KBM-7 (cell line): Measurements from ENCODE around the gene NFIA.

Experiments used
- DNase-seq: peaks from one replicate; pipeline ENCODE4 v3.0.0-alpha.2; 2015
- in situ Hi-C: fragments of 300-500 bp; cut with MboI; formaldehyde crosslinking; loops from 2 replicates; pipeline ENCODE4 v1.14.3; 2020; ENCODE audit warnings: low sequenced_read_pairs, low pct_unique_long_range_greater_than_20kb, mixed read lengths

The NFIA gene

DNA sequence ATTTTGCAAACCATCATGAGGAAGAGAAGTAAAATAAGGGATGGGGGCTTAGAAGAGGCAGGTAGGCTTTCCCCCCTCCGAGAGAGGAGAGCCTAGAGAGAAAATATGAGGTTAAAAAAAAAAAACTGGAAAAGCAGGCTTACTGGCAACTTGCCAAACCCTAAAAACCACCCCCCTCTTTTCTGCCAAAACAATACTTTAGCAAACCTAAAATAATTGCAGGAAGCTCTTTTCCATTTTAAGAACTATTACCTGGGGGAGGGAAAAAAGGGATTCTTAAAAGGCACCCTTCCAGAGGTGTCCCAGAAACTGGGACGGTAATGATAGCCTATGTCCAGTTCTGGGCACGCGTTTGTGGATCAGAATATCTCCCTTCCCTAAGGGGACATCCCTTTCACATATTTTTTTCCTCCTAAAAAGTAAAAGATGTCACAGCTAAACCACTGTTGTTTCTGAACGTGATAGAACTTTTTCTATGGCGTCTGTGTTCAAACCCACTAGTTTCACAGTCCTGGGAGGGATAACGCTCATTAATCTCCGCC lies 1.1 kb upstream of the NFIA start:
- DNase-seq = peak; percentile 4
- in situ Hi-C loops = no loop called here

DNA sequence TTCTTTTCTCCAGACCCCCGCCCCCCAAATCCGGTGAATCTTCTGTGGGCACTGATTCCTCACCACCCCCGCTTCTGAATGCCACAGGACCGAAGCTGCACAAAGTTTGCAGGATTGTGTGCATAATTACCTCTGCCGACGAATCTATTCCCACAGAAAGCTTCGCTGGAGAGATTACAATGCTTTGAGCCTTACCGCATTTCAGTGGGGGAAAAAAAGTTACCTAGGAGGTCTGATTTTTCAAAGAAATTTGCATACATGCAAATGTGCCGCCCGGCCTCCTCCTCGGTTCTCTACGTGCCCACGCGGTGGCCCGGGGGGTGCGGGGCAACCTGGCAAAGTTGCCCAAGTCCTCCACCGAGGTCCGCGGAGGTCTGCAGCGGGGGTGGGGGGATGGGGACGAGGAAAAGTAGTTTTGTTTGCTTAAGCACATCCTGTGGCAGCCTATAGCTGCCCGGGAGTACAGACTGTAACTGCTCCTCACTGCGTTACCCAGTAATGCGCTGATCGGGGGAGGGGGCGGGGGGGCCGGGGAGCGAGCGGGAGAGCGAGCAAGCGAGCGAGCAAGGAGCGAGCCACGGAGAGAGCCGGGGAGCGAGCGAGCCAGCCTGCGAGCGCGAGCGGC lies 563 bp upstream of the NFIA start:
- peak; percentile 28 for DNase-seq
- in situ Hi-C loops = no loop called here

DNA sequence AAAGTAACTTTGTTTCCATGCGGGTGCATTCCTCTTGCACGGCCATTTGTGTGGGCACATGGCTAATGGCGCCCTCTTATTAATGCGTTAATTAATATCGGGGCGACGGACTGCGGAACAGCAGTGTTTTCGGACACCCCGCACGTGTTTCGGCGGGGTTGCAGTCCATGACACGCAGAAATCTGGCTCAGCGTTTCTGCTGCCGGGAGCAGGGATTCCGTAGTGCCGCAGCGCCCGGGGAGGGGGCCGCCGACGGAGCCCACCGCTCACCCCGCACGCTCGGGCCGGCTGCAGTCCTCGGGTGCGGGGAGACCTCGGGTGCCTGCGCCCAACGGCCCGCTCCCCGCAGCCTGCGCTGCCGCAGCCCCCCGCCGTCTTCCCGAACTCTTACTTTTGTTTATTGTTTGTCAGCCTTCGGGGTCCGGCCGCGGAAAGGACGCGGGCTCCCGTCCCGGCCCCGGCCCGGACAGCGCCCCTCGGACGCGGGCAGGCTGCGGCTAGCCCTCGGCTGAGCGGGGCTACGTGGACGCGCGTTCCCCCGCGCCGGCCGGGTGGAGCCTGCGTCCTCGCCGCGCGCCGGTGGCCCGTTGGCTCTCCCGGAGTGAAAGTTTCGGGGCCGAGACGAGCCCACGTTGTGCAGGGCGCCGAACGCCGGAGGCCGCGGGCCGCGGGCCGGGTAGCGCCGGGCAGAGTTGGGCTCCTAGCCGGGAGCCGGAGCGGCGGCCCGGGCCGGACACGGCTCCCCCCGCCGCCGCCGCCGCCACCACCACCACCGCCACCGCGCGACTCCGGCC lies 849 bp downstream of the NFIA start:
- DNase-seq = peak; percentile 15
- in situ Hi-C loops = no loop called here

DNA sequence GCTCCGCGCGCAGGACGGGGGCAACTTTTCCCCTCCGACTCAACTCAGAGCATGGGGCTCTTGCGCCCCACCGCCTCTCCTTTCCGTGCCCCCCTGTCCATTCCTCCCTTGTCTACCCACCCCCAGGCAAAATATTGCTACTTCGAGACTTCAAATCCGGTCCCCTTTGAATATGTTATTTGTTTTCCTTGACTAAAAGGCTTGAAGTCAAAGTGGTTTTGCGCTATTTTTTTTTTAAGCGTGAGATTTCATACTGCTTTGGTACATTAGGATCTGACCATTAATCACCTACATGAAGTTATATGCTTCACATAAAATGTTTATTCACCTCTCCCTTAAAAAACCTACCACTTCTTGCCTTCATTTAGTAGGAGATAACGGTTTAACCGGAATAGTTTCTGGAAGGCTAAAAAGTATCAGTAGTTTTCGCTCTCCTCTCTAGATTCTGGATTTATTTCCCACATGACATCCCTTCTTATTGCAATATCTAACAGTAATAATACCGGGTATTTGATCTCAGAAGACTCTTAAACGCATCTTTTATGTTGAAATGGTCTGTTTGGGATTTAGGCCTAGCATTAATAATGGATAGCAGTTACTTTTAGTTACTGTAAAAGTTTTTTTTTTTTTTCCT lies 1.6 kb downstream of the NFIA start:
- in situ Hi-C loops = no loop called here

DNA sequence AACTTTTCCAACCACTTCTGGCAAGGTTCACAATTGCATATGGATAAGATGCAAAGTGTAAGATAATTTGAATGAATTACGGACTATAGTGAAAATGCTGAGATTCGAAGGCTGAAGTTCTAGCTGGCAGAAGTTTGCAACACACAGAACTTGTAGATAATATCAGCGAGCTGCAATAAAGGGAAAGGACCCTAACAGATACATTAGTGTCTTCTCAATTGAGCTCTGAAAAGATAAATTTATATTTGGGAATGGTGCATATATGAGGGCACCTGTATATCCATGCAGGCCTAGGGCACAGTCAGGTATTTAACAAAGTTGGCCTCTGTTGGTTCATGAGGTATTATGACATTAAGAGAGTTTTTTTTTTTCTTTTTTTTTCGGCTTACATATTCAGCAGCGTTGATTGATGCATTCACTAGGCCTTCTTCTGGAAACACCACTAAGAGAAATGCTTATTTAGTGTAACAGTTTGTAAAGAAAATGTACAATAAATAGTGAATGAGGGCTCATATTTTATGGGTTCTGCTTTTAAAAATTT lies 2.2 kb downstream of the NFIA start:
- no peak for DNase-seq
- in situ Hi-C loops = no loop called here

More for the DNA sequence above, 1.6 kb downstream of the NFIA start:
- peak; percentile 13 for DNase-seq

DNA sequence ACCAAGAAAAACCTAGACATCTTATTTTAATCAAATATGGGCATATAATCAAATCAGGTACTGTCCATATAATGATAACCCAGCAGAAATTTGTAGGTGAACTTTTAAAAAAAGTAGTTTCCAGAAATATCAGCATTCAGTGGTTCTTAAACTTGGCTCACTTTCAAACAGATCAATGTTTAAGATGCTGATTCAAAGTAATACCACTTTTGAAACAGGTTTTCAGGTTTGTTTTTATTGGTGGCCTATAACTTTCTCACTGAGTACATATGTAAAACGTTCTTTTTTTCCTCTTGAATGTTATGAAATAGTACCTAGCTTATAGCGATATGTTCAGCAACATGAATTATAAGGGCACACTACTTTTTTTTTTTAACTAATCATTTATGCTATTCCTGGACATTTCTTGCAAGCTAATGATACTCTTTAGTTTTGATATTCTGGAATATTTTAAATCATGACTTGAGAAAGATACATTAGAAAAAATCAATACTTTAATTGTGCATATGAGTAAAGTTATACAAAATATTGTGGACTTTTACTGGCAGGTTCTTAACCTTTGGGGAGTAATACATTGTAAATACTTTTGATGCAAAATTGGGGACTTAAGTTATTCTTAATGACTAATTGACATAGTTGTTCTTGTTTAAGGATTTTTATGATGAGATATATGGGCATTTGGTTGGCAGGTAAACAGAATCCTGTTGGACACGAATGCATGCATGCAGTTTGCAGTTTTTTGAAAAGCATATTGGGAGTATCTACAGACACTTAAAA lies 3.0 kb downstream of the NFIA start:
- DNase-seq = no peak
- in situ Hi-C loops = no loop called here

DNA sequence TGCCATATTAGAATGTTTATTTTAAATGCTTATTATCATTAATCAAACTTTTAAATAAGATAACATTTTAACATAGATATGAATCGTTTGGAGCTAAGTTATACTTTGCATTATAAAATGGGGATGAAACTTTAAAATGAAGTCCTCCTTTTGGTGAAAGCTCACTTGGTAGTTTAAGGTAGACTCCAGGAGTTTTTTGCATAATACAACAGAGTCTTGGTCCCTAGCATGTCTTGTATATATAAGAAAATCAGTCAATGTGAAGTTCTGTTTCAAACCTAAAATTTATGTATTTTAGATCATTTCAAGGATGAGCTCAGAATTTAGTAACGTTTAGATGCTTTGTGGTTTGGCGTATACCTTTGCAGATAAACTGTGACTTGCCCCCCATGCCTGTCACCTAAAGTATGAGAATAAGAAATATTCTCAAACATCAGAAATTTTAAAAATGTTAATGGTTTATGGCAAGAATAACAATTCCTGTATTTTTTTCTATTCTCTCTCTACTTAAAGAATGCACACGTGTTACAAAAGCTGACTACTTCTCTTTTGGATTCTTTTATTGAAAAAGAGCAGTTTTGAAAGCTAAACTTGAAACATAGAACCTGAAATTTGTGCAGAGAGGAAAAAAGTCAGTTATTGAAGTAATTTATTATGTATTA lies 3.8 kb downstream of the NFIA start:
- in situ Hi-C loops = no loop called here
- DNase-seq = no peak

DNA sequence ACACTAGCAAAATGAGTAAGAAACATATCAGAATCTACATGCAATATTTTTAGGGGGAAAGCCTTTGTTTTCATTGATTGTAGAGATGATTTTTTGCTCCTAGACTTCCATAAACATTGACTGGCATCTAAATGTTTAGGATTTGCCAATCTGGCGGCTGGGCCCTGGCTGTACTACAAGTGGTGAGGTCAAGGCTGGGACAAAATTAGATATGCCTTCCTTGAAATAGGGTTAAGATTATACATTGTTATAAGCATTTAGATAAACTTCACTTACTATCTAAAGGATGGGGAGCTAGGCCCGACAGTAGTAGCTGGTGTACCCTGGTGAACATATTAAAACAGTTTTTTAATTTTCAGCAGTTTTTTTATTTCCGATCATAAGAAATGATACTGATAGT lies 5.2 kb downstream of the NFIA start:
- DNase-seq = no peak
- in situ Hi-C loops = no loop called here

DNA sequence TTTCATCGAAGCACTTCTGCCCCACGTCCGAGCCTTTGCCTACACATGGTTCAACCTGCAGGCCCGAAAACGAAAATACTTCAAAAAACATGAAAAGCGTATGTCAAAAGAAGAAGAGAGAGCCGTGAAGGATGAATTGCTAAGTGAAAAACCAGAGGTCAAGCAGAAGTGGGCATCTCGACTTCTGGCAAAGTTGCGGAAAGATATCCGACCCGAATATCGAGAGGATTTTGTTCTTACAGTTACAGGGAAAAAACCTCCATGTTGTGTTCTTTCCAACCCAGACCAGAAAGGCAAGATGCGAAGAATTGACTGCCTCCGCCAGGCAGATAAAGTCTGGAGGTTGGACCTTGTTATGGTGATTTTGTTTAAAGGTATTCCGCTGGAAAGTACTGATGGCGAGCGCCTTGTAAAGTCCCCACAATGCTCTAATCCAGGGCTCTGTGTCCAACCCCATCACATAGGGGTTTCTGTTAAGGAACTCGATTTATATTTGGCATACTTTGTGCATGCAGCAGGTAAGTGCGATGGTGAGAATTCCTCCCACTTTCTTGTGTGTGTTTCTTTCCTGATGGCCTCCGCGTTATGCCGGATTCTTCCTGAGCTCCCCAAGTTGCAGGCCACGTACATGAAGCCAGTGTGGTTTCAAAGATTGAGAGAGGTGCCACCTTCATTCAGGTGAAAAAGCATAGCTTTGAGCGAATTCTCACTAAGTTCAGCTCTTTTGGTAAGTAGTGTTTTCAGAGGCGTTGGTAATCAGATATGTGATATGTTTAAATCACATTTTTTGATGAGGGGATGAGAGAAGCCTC lies 6.0 kb downstream of the NFIA start:
- in situ Hi-C loops = no loop called here
- DNase-seq = no peak

DNA sequence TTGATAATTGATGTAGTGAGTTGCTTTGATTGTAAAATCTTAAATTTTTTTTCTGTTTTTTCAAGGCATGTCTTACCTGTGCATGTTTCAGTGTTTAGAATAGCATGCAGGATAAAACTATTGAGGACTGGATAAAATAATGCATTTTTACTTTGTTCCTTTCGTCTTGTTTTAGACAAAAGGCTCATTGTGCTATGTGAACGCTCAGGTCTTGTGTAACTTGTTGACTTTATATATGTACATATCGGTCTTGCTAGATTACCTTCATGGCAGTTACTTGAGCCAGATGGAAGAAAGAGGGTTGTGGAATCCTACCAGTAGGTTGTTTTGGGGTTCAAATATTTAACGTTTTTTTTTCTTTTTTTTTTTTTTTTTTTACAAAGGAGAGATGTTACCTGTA lies 7.0 kb downstream of the NFIA start:
- in situ Hi-C loops = no loop called here
- no peak for DNase-seq

DNA sequence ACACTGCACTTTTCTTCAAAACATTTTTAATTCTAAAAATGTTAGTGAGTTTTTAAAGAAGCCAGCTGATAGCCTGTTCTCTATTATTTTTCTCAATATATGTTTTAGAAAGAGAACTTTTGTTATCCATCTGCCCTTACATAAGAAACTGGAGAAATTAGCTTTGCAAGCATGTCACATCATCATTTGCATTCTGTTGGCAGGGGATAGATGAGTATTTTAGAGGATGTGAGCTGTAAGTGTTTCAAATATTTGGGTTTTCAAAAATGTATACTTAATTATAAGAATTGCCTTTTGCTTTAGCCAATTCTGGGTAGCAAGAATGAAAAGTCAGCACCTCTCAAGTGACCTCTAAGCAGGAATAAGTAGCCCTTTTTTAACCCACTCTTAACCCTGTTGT lies 7.4 kb downstream of the NFIA start:
- DNase-seq = no peak
- in situ Hi-C loops = no loop called here

DNA sequence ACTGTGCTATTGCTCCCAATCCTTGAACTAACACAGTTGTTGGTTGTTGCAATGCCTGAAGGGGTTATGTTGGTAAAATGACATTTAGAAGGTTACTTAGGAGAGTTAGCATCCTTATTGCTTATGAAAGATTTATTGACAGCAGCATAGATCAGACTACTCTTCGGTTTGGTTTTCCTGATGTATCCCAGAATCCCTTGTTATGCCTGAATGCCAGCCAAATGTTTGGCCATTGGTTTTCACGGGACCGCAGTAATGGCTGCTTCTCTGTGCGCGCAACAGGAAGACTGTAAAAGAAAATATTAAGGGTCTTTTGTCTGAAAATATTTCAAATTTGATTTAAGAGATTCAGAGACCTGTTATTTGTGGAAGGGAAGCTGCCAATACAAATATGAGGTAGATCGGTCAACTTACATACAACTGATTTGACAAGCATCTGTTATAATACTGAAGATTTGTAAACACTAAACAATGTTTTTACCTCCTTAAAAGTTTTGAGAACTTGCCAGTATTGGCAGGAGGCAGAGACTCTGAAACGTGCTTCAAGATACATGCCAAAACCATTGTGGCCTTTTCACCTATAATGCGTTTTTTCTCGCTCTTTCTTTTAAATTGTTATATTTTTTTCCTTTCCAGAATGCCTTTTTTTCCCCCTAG lies 8.3 kb downstream of the NFIA start:
- no peak for DNase-seq
- in situ Hi-C loops = no loop called here

DNA sequence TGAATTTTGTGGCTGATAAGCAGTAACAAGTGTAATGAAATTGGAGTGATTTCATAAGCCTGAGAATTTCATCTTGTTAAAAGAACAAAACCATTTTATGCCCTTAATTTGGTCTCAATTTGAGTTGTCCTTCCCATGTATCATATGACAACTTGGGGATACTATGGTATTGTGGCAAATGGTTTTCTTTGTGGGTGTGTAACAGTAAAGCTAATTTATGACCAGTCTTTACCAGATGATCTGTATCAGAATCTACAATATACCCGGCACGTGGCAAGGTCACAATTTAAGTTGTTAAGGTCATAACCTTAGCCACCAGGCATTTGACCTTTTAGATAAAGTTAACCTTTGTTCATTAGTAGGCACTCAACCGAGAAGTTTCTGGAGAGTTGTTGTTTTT lies 9.1 kb downstream of the NFIA start:
- in situ Hi-C loops = no loop called here
- no peak for DNase-seq

DNA sequence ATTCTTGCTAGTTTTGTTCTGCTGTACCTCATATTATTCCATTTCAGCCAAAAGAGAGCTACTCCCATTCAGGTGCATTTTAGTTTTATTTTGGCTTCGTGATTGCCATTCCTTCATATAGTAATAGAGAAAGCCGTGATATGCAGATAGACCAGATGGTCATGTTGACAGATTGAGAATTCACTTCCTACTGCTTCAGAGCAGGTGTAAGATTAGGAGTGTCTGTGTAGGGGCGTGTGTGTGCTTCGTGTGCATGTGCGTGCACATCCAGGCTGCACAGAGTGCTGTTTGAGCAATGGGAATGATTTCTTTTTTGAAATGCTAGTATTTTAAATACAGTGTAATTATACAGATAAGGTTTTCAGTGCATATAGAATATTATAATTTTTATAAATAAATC lies 10.3 kb downstream of the NFIA start:
- in situ Hi-C loops = no loop called here
- no peak for DNase-seq

DNA sequence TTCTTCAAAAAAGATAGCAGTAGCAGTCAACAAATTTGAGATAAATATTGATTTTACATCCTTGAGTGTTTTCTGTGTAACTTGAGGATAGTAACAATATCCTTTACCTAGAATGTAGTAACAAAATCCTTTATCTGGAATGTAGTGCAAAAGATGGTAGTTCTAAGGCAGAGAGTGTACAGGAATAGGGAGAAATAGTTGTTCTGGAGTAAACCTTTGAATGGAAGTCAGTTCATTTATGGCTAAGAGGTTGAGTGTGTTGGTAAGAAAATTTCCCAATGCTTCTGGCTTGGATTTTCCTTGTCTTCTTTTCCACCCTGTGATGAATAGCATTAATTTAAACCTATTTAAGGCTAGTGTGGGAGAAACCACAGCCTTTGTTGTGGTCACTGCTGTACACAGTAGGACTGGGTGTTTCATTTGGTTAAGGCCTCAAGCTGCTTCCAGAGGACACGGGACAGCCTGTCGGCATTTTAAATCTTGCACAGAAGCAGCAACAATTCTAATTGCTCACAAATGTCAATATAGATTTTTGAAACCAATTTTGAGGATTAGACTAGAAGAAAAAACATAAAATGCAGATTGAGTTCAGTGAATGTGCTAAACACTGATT lies 11.3 kb downstream of the NFIA start:
- in situ Hi-C loops = no loop called here
- DNase-seq = no peak

DNA sequence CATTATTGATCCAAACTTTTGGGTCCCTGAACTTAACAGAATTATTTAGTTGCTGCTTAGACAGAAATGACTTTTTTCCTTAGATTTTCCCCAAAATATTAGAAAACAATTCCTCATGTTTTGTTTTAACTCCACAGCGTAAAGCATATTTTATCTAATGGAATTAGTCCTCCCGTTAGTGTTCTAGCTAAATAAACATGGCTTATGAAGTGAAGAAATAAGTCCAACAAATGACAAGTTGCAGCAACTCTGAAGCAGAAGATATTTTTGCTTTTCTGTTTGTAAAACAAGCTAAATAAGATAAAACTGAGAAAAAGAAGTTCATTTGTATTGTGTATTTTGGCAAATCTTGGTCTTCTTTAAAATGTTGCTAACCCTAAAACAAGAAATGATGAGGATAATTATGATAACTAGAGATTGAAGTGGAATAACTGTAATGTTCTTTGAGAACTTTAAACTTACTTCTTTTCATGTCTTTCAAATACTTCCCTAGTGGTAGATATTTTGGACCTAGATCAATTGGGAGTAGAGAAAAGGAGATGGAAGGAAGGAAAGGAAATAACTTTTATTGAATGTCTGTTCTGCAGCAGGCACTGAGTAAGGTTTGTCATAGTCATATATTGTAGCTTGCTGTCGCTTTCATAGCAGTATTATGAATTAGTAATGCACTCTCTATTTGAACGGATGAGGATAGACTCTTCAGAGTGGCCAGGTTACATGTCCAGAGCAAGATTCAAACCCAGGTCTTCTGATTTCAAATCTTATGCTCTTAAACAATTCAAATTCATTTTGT lies 12.5 kb downstream of the NFIA start:
- no peak for DNase-seq
- in situ Hi-C loops = no loop called here

DNA sequence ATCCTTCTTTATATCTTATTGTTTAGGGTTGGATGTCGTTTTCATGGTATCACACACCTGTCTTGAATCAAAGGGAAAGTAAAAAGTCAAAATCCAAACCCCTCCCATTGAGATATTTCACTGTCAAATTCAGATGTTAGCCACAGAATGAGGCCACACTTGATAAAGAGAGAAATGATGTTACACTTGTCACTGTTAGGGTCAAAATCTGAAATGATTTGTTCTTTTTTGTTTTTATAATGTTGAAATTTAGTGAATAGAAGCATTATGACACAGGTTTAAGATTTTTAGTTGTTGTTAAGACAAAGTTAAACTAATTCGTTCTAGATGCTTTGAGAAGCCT lies 13.1 kb downstream of the NFIA start:
- in situ Hi-C loops = no loop called here
- no peak for DNase-seq
